ENCODE results near the gene YJEFN3.

GRCh38 chr19:19540715-19541515 lies 12.2 kb downstream of the YJEFN3 start:
- TF ChIP-seq CTCF (IDR thresholded peaks at IDR 0.05 in 8 of 11, conservative IDR thresholded peaks at IDR 0.05 in 3 of 11) (no peak), POLR2AphosphoS5 (IDR thresholded peaks at IDR 0.05) (no peak), POLR2A (IDR thresholded peaks at IDR 0.05) (no peak)
